HepG2 (cell line): ENCODE measurements around the gene MUSK.

Source experiments
- ARNT ChIP-seq: fragments of 450-650 bp; IDR thresholded peaks from 2 replicates; pipeline ENCODE4 v1.6.1; 2017
- ASH2L ChIP-seq: fragments of 300-600, 200-600 bp; sonication (generic); IDR thresholded peaks from 2 replicates; pipeline ENCODE4 v1.7.0; 2017; ENCODE audit warnings: low read depth, mild to moderate bottlenecking, moderate library complexity, mixed read lengths, low read length; ENCODE audit not compliant: insufficient read length
- CCDC6 ChIP-seq: sonication (generic); formaldehyde crosslinking; IDR thresholded peaks from 2 replicates; pipeline ENCODE4 v1.8.1; 2022; ENCODE audit warnings: mild to moderate bottlenecking, missing genetic modification reagents, moderate library complexity
- ELF4 ChIP-seq: sonication (generic); formaldehyde crosslinking; IDR thresholded peaks from 2 replicates; pipeline ENCODE4 v1.5.0; 2020; ENCODE audit warnings: missing genetic modification reagents, mild to moderate bottlenecking, moderate library complexity, borderline replicate concordance
- IRF9 ChIP-seq: sonication (generic); formaldehyde crosslinking; IDR thresholded peaks from 2 replicates; pipeline ENCODE4 v1.8.0; 2022; ENCODE audit warnings: missing genetic modification reagents, mild to moderate bottlenecking, borderline replicate concordance
- KLF16 ChIP-seq, 2 experiments: sonication (generic) in 1 of 2; formaldehyde crosslinking in 1 of 2; IDR thresholded peaks; 2 replicates each; pipeline versions ENCODE4 v1.6.1 to v1.8.0; 2016 to 2023; ENCODE audit warnings: missing genetic modification reagents in 2 of 2, missing compliant biosample characterization in 1 of 2
- NFKBIZ ChIP-seq: IDR thresholded peaks from 2 replicates; pipeline ENCODE4 v1.6.1; 2018; ENCODE audit warnings: missing genetic modification reagents, missing compliant biosample characterization
- PTBP1 ChIP-seq: fragments of 200-400 bp; formaldehyde crosslinking; IDR thresholded peaks from 2 replicates; pipeline ENCODE4 v1.6.1; 2018; ENCODE audit warnings: low read length, low read depth; ENCODE audit not compliant: poor library complexity, severe bottlenecking
- RAD21 ChIP-seq: fragments of 450-650 bp; formaldehyde crosslinking; IDR thresholded peaks from 2 replicates; pipeline ENCODE4 v1.5.0; 2020; ENCODE audit warnings: mild to moderate bottlenecking
- RFXANK ChIP-seq: IDR thresholded peaks from 2 replicates; pipeline ENCODE4 v1.6.1; 2016
- ZNF607 ChIP-seq: sonication (generic); formaldehyde crosslinking; IDR thresholded peaks from 2 replicates; pipeline ENCODE4 v1.5.1; 2020; ENCODE audit warnings: missing genetic modification reagents, mild to moderate bottlenecking, borderline replicate concordance
- TF ChIP-seq, protein P1 (sequence below): sonication (generic); formaldehyde crosslinking; conservative IDR thresholded peaks from 2 replicates; pipeline ENCODE4 v1.4.0; 2020; ENCODE audit warnings: missing genetic modification reagents
- TF ChIP-seq, protein P2 (sequence below): sonication (generic); formaldehyde crosslinking; IDR thresholded peaks from 2 replicates; pipeline ENCODE4 v1.8.0; 2022; ENCODE audit warnings: missing genetic modification reagents, mild to moderate bottlenecking, moderate library complexity, borderline replicate concordance

- no peak for TF ChIP-seq ELF4 (CRISPR knock-in tag)
- TF ChIP-seq CCDC6 (CRISPR knock-in tag), result no peak
- no peak for TF ChIP-seq IRF9
- TF ChIP-seq RAD21 (CRISPR knock-in tag), result no peak
- no peak for TF ChIP-seq PTBP1
- no peak for TF ChIP-seq RFXANK (CRISPR knock-in tag)
- TF ChIP-seq NFKBIZ, result no peak
- TF ChIP-seq ASH2L, result no peak
- TF ChIP-seq, protein P1, sequence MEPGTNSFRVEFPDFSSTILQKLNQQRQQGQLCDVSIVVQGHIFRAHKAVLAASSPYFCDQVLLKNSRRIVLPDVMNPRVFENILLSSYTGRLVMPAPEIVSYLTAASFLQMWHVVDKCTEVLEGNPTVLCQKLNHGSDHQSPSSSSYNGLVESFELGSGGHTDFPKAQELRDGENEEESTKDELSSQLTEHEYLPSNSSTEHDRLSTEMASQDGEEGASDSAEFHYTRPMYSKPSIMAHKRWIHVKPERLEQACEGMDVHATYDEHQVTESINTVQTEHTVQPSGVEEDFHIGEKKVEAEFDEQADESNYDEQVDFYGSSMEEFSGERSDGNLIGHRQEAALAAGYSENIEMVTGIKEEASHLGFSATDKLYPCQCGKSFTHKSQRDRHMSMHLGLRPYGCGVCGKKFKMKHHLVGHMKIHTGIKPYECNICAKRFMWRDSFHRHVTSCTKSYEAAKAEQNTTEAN (CRISPR knock-in tag), result no peak
- TF ChIP-seq ZNF607 (CRISPR knock-in tag), result no peak
- TF ChIP-seq, protein P2, sequence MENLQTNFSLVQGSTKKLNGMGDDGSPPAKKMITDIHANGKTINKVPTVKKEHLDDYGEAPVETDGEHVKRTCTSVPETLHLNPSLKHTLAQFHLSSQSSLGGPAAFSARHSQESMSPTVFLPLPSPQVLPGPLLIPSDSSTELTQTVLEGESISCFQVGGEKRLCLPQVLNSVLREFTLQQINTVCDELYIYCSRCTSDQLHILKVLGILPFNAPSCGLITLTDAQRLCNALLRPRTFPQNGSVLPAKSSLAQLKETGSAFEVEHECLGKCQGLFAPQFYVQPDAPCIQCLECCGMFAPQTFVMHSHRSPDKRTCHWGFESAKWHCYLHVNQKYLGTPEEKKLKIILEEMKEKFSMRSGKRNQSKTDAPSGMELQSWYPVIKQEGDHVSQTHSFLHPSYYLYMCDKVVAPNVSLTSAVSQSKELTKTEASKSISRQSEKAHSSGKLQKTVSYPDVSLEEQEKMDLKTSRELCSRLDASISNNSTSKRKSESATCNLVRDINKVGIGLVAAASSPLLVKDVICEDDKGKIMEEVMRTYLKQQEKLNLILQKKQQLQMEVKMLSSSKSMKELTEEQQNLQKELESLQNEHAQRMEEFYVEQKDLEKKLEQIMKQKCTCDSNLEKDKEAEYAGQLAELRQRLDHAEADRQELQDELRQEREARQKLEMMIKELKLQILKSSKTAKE (CRISPR knock-in tag), result no peak
- TF ChIP-seq ARNT, result no peak
- no peak for TF ChIP-seq KLF16 (CRISPR knock-in tag; IDR thresholded peaks at IDR 0.05)
These were observed 81.7 kb downstream of the MUSK start for GRCh38 chr9:110750272-110750671.
